K562 (cell line): ENCODE results near the gene EHD2. TPM values are rescaled to one million over a fixed set of nuclear protein-coding genes. Genes with fewer than 3 reads are reported as not detected.

Source experiments
- BCL6 ChIP-seq: fragments of 250-450 bp; sonication (Bioruptor Pico); IDR thresholded peaks from 2 replicates; pipeline ENCODE4 v1.4.0; 2020
- EP400 ChIP-seq: fragments of 450-650 bp; IDR thresholded peaks from 2 replicates; pipeline ENCODE4 v1.6.1; 2017; ENCODE audit warnings: antibody characterized with exemption, mild to moderate bottlenecking, moderate library complexity
- ESRRB ChIP-seq: fragments of 250-450 bp; sonication (Bioruptor Pico); IDR thresholded peaks from 2 replicates; pipeline ENCODE4 v1.5.0; 2020; ENCODE audit warnings: mild to moderate bottlenecking, moderate library complexity, borderline replicate concordance
- ETS2 ChIP-seq: IDR thresholded peaks from 2 replicates; pipeline ENCODE4 v1.6.1; 2016; ENCODE audit warnings: borderline replicate concordance, missing genetic modification characterization, mild to moderate bottlenecking, moderate library complexity, missing compliant biosample characterization; ENCODE audit not compliant: poor library complexity, severe bottlenecking
- FOXM1 ChIP-seq, 2 experiments: fragments of 450-650 bp in 1 of 2; sonication (generic) in 1 of 2; formaldehyde crosslinking in 1 of 2; IDR thresholded peaks; 2 replicates each; pipeline versions ENCODE4 v1.6.1 to v1.9.0; 2017 to 2022; ENCODE audit warnings: low read depth in 2 of 2, mild to moderate bottlenecking in 2 of 2, missing genetic modification reagents in 1 of 2, moderate library complexity in 1 of 2
- FOXP1 ChIP-seq: sonication (generic); formaldehyde crosslinking; IDR thresholded peaks from 2 replicates; pipeline ENCODE4 v1.8.0; 2022; ENCODE audit warnings: mild to moderate bottlenecking, missing genetic modification reagents
- HCFC1 ChIP-seq: IDR thresholded peaks from 2 replicates; pipeline ENCODE4 v1.6.1; 2012; ENCODE audit warnings: low read depth, low read length, improper control_type of control experiment
- HEY1 ChIP-seq: fragments of 250-450 bp; sonication (Bioruptor Pico); IDR thresholded peaks from 2 replicates; pipeline ENCODE4 v1.5.0; 2020; ENCODE audit warnings: mild to moderate bottlenecking, moderate library complexity, borderline replicate concordance
- SRSF7 ChIP-seq: fragments of 200-400 bp; formaldehyde crosslinking; optimal IDR thresholded peaks from 2 replicates; pipeline ENCODE3; 2017; ENCODE audit warnings: mild to moderate bottlenecking, low read depth, low read length
- THAP7 ChIP-seq: fragments of 250-450 bp; sonication (Bioruptor Pico); IDR thresholded peaks from 2 replicates; pipeline ENCODE4 v1.5.0; 2021
- TSC22D4 ChIP-seq: fragments of 450-650 bp; IDR thresholded peaks from 2 replicates; pipeline ENCODE4 v1.6.1; 2016; ENCODE audit warnings: missing genetic modification characterization, missing biosample characterization, control low read depth
- ZC3H11A ChIP-seq: IDR thresholded peaks from 2 replicates; pipeline ENCODE4 v1.6.1; 2012; ENCODE audit warnings: low read depth, low read length, improper control_type of control experiment
- ZNF175 ChIP-seq: fragments of 200-800 bp; sonication (Bioruptor generic); IDR thresholded peaks from 2 replicates; pipeline ENCODE4 v1.6.1; 2016; ENCODE audit warnings: low read depth, mild to moderate bottlenecking, missing genetic modification characterization, missing compliant biosample characterization
- polyA plus RNA-seq, 8 experiments: library from polyadenylated mRNA; depleted of rRNA in 4 of 8; stranded (reverse) in 5 of 8; unstranded in 3 of 8; fragments of >200 nt; fragmentation: Nextera tagmentation in 2 of 8; fragmentation: Illumina TruSeq in 1 of 8; extraction: Ambion mirVana in 2 of 8; extraction: Trizol in 1 of 8; gene quantifications; 2 replicates each; pipeline versions ENCODE4 v1.2.1 to v1.2.3, GENCODE V29; 2011 to 2014; ENCODE audit warnings: inconsistent platforms in 1 of 8, missing spikeins in 1 of 8
- total RNA-seq, 7 experiments: library from RNA; depleted of rRNA in 6 of 7; stranded (reverse); fragments of >200 nt in 6 of 7; fragmentation: Illumina TruSeq in 2 of 7; extraction: Trizol in 2 of 7; gene quantifications; 2 replicates each; pipeline versions ENCODE4 v1.2.1 to v1.2.3, GENCODE V29; 2011 to 2021; ENCODE audit warnings: low replicate concordance in 1 of 7
- TF ChIP-seq, protein P1 (sequence below), 2 experiments: fragments of 450-650 bp; formaldehyde crosslinking in 1 of 2; IDR thresholded peaks; 2 replicates each; pipeline versions ENCODE4 v1.4.0 to v1.6.1; 2014 to 2020; ENCODE audit warnings: mild to moderate bottlenecking in 2 of 2, borderline replicate concordance in 1 of 2, low read depth in 1 of 2
- TF ChIP-seq, protein P2 (sequence below), 3 experiments: fragments of 200-800 bp in 1 of 3; sonication (Bioruptor generic) in 1 of 3; sonication (generic) in 1 of 3; formaldehyde crosslinking in 1 of 3; IDR thresholded peaks; 2 replicates each; pipeline versions ENCODE4 v1.6.1 to v1.8.0; 2016 to 2022; ENCODE audit warnings: mild to moderate bottlenecking in 2 of 3, missing compliant biosample characterization in 2 of 3, missing genetic modification characterization in 2 of 3, missing genetic modification reagents in 1 of 3

The EHD2 gene
- total and polyA plus RNA-seq, 9 of the 15 experiments (the other 6 are each of a cell fraction or from before 2014, with no cell fraction given) = 1.7 to 32.2 (median 3.0) TPM

GRCh38 chr19:47745010-47745901, 32.0 kb downstream of the EHD2 start, which contains the start of gene NOP53 (continued):
- TF ChIP-seq, protein P1, sequence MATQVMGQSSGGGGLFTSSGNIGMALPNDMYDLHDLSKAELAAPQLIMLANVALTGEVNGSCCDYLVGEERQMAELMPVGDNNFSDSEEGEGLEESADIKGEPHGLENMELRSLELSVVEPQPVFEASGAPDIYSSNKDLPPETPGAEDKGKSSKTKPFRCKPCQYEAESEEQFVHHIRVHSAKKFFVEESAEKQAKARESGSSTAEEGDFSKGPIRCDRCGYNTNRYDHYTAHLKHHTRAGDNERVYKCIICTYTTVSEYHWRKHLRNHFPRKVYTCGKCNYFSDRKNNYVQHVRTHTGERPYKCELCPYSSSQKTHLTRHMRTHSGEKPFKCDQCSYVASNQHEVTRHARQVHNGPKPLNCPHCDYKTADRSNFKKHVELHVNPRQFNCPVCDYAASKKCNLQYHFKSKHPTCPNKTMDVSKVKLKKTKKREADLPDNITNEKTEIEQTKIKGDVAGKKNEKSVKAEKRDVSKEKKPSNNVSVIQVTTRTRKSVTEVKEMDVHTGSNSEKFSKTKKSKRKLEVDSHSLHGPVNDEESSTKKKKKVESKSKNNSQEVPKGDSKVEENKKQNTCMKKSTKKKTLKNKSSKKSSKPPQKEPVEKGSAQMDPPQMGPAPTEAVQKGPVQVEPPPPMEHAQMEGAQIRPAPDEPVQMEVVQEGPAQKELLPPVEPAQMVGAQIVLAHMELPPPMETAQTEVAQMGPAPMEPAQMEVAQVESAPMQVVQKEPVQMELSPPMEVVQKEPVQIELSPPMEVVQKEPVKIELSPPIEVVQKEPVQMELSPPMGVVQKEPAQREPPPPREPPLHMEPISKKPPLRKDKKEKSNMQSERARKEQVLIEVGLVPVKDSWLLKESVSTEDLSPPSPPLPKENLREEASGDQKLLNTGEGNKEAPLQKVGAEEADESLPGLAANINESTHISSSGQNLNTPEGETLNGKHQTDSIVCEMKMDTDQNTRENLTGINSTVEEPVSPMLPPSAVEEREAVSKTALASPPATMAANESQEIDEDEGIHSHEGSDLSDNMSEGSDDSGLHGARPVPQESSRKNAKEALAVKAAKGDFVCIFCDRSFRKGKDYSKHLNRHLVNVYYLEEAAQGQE (IDR thresholded peaks at IDR 0.05; ENCODE audit: borderline replicate concordance) = no peak
- TF ChIP-seq, protein P1 (CRISPR knock-in tag; IDR thresholded peaks at IDR 0.05; ENCODE audit: low read depth) = no peak
- TF ChIP-seq HCFC1 = peak; percentile 94
- TF ChIP-seq SRSF7 = no peak
- no peak for TF ChIP-seq BCL6 (CRISPR knock-in tag)
- TF ChIP-seq EP400 = peak; percentile 98
- TF ChIP-seq FOXM1 (IDR thresholded peaks at IDR 0.05; ENCODE audit: low read depth) = no peak
- no peak for TF ChIP-seq FOXM1 (CRISPR knock-in tag; IDR thresholded peaks at IDR 0.05; ENCODE audit: low read depth)
- TF ChIP-seq ESRRB (CRISPR knock-in tag) = no peak
- no peak for TF ChIP-seq ZC3H11A
- no peak for TF ChIP-seq THAP7 (CRISPR knock-in tag)
- TF ChIP-seq, protein P2, sequence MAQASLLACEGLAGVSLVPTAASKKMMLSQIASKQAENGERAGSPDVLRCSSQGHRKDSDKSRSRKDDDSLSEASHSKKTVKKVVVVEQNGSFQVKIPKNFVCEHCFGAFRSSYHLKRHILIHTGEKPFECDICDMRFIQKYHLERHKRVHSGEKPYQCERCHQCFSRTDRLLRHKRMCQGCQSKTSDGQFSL (CRISPR knock-in tag; IDR thresholded peaks at IDR 0.05) = no peak
- TF ChIP-seq, protein P2 (tag; IDR thresholded peaks at IDR 0.05) = no peak
- no peak for TF ChIP-seq ETS2 (tag)
- TF ChIP-seq FOXP1 = no peak
- TF ChIP-seq HEY1 (CRISPR knock-in tag) = no peak
- no peak for TF ChIP-seq TSC22D4 (tag)
- peak; percentile 43; the same call in 1 of the 2 replicates for TF ChIP-seq ZNF175 (CRISPR knock-in tag)
